Measurements from ENCODE around the gene XXYLT1. TPM values are rescaled to one million over a fixed set of nuclear protein-coding genes. Genes with fewer than 3 reads are reported as not detected.

Gene XXYLT1
- total and polyA plus RNA-seq, 2 of the 8 experiments (the other 6 are each of a cell fraction or from before 2014, with no cell fraction given), result 18.9 to 23.8 TPM

DNA sequence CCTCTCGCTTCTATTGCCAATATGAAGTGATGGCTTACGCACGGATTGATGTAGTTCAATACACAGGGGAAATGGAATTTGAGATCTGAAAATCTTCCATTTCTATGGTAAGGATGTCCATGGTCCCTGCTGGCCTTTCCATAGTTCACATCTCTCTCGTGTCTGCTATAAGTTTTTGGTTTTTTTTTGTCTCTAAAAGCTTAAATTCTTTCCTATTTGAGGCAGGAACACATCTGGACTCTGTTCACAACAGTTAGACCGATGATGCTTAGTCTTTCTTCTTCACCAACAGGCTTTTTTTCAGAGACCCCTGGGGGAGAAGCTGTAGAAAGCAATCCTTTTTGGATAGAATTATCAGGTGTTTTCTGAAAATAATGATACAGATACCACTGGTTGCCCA, 108.1 kb downstream of the XXYLT1 start:
- CTCF ChIA-PET (ENCODE audit: partially characterized antibody), result interaction anchor here (1.4 to 2.4 kb wide), 2 partner anchors 11 to 64 kb away, joined by 3 to 8 read pairs; no protein-coding TSS in a partner anchor
- Histone ChIP-seq H3K79me2 (ENCODE audit: control insufficient read depth in 1 of 2, insufficient read depth in 2 of 2, low read length in 2 of 2) (peaks cover 0 to 18% of the 10 kb centered on the region in 2 experiments; a peak in 2 of 4 replicates), H3K9me3 (ENCODE audit: insufficient read depth in 2 of 2, low read depth in 1 of 2, low read length in 1 of 2) (no peaks in the 10 kb centered on the region), H3K36me3 (ENCODE audit: control insufficient read depth in 2 of 4, insufficient read depth in 4 of 4, low read length in 3 of 4) (no peaks in the 10 kb centered on the region), H2AFZ (ENCODE audit: low read length) (no peak overlapping the region), H2BK120ac (replicated peaks; ENCODE audit: low read depth, low read length) (no peak overlapping the region), H3K23ac (ENCODE audit: insufficient read length) (no peak overlapping the region), H2BK12ac (ENCODE audit: low read depth, low read length) (no peak overlapping the region), H3K4ac (replicated peaks; ENCODE audit: insufficient read length, low read depth, low read length) (no peak overlapping the region), H4K5ac (ENCODE audit: insufficient read length, low read depth, low read length) (no peak overlapping the region), H3K14ac (ENCODE audit: insufficient read length) (no peak overlapping the region), H2BK15ac (ENCODE audit: low read length) (no peak overlapping the region), H4K8ac (ENCODE audit: extremely low read depth, insufficient read depth, low read length) (no peak overlapping the region), H2BK20ac (ENCODE audit: low read length) (no peak overlapping the region), H4K20me1 (replicated peaks in 1 of 2; ENCODE audit: control insufficient read depth in 1 of 2, insufficient read depth in 2 of 2, low read length in 2 of 2) (no peaks in the 10 kb centered on the region), H3K27ac (ENCODE audit: low read depth, low read length) (no peak overlapping the region), H3K9ac (replicated peaks in 1 of 4; ENCODE audit: extremely low read depth in 1 of 4, low read depth in 3 of 4, low read length in 3 of 4) (no peak overlapping the region), H3K18ac (ENCODE audit: extremely low read depth, low read length) (no peak overlapping the region), H3K79me1 (ENCODE audit: low read depth, low read length) (peaks cover 8% of the 10 kb centered on the region; the same call in 1 of the 2 replicates), H3K4me2 (ENCODE audit: insufficient read depth in 1 of 2, low read depth in 2 of 2, low read length in 2 of 2) (no peak overlapping the region), H3K4me3 (ENCODE audit: extremely low read depth in 1 of 4, insufficient read depth in 2 of 4, low read depth in 3 of 4, low read length in 4 of 4) (no peak overlapping the region), H2AK5ac (ENCODE audit: low read depth, low read length) (no peak overlapping the region), H3K23me2 (ENCODE audit: low read depth, low read length) (no peaks in the 10 kb centered on the region), H3K56ac (replicated peaks; ENCODE audit: insufficient read length, low read depth, low read length) (no peak overlapping the region), H4K91ac (replicated peaks; ENCODE audit: insufficient read length, low read length) (no peak overlapping the region), H3K27me3 (replicated peaks in 1 of 4; ENCODE audit: control insufficient read depth in 3 of 4, extremely low read depth in 1 of 4, insufficient read depth in 3 of 4, low read length in 3 of 4) (no peaks in the 10 kb centered on the region), H3K4me1 (replicated peaks in 1 of 4; ENCODE audit: control insufficient read depth in 3 of 4, insufficient read depth in 4 of 4, low read length in 3 of 4) (peaks cover 0 to 4% (median under 1%) of the 10 kb centered on the region in 4 experiments; a peak in 2 of 7 replicates), H2BK5ac (ENCODE audit: low read depth, low read length) (no peak overlapping the region)
- no peak for DNase-seq (ENCODE audit: low read depth in 1 of 2, low spot score in 2 of 2)
- POLR2A ChIA-PET (ENCODE audit: partially characterized antibody), result interaction anchor here (0.9 kb wide), 1 partner anchor 11 kb away, joined by 3 read pairs; no protein-coding TSS in a partner anchor
- 97% methylated on average over 5 of the region's 5 CpGs; no CpG with 5 or more reads in 1 of the 2 experiments for WGBS, 2 experiments (ENCODE audit: extremely low coverage in 1 of 2, insufficient coverage in 1 of 2, insufficient read length in 1 of 2, insufficient replicate concordance in 2 of 2, low coverage in 1 of 2, low lambda C conversion rate in 2 of 2, missing lambda C conversion rate in 1 of 2)
- no peak for FAIRE-seq
- TF ChIP-seq MAFK (IDR thresholded peaks at IDR 0.05; ENCODE audit: low read depth, low read length) (no peak), ZNF274 (IDR thresholded peaks at IDR 0.05; ENCODE audit: borderline replicate concordance, extremely low read depth, low read length) (no peak), POU5F1 (IDR thresholded peaks at IDR 0.05; ENCODE audit: low read depth, low read length) (no peak)
